Measurements from ENCODE around the gene TNFSF15. TPM values are rescaled to one million over a fixed set of nuclear protein-coding genes. Genes with fewer than 3 reads are reported as not detected.

The TNFSF15 gene
- total and polyA plus RNA-seq, 2 experiments from 2014 or later, result 0.06 to 0.07 TPM

DNA sequence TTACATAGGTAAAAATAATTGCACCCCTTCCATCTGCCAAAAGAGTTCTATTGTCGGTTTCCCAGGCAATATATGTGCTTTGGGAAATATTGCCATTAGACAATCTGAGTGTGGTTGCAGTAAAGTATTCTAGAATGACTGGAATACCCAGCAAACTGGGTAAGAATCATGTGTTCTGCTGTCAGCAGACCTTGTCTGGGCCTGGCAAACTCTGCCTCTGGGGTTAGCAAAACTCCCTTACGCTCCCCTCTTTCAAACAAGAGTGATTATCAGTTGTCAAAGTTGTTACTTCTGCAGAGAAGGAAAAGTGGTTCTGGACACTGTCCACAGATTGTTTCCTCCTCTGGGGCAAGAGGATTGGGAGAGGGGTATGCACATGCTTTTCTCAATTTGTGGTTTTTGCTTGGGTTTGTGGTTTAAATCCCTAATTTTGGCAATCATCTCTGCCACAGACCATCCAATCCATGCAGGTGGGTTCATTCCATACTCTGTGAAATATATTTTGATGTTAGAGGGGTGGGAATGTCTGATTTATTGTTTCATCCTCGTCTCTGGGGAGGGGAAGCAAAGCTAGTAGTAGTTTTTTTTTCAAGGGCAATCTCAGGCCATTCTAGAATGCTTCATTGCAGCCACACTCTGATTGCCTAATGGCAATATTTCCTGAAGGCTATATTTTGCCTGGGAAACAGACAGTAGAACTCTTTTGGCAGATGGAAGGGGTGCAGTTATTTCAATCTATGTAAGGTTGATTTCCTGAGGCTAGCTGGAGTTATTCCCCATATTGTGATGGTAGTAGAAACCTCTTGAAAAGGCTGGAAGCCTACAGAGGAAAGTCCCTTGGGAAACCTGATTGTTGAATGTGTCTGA lies 24.0 kb upstream of the TNFSF15 start (continued):
- TF ChIP-seq, protein P1, sequence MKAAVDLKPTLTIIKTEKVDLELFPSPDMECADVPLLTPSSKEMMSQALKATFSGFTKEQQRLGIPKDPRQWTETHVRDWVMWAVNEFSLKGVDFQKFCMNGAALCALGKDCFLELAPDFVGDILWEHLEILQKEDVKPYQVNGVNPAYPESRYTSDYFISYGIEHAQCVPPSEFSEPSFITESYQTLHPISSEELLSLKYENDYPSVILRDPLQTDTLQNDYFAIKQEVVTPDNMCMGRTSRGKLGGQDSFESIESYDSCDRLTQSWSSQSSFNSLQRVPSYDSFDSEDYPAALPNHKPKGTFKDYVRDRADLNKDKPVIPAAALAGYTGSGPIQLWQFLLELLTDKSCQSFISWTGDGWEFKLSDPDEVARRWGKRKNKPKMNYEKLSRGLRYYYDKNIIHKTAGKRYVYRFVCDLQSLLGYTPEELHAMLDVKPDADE (IDR thresholded peaks at IDR 0.05), result no peak
- TF ChIP-seq CREB1 (CRISPR knock-in tag; IDR thresholded peaks at IDR 0.05; ENCODE audit: low read depth) (no peak), EZH2phosphoT487 (IDR thresholded peaks at IDR 0.05; ENCODE audit: unreplicated experiment) (no peak), JUNB (IDR thresholded peaks at IDR 0.05; ENCODE audit: unreplicated experiment) (no peak), STAT1 (IDR thresholded peaks at IDR 0.05; ENCODE audit: unreplicated experiment) (no peak)
- TF ChIP-seq, protein P2, sequence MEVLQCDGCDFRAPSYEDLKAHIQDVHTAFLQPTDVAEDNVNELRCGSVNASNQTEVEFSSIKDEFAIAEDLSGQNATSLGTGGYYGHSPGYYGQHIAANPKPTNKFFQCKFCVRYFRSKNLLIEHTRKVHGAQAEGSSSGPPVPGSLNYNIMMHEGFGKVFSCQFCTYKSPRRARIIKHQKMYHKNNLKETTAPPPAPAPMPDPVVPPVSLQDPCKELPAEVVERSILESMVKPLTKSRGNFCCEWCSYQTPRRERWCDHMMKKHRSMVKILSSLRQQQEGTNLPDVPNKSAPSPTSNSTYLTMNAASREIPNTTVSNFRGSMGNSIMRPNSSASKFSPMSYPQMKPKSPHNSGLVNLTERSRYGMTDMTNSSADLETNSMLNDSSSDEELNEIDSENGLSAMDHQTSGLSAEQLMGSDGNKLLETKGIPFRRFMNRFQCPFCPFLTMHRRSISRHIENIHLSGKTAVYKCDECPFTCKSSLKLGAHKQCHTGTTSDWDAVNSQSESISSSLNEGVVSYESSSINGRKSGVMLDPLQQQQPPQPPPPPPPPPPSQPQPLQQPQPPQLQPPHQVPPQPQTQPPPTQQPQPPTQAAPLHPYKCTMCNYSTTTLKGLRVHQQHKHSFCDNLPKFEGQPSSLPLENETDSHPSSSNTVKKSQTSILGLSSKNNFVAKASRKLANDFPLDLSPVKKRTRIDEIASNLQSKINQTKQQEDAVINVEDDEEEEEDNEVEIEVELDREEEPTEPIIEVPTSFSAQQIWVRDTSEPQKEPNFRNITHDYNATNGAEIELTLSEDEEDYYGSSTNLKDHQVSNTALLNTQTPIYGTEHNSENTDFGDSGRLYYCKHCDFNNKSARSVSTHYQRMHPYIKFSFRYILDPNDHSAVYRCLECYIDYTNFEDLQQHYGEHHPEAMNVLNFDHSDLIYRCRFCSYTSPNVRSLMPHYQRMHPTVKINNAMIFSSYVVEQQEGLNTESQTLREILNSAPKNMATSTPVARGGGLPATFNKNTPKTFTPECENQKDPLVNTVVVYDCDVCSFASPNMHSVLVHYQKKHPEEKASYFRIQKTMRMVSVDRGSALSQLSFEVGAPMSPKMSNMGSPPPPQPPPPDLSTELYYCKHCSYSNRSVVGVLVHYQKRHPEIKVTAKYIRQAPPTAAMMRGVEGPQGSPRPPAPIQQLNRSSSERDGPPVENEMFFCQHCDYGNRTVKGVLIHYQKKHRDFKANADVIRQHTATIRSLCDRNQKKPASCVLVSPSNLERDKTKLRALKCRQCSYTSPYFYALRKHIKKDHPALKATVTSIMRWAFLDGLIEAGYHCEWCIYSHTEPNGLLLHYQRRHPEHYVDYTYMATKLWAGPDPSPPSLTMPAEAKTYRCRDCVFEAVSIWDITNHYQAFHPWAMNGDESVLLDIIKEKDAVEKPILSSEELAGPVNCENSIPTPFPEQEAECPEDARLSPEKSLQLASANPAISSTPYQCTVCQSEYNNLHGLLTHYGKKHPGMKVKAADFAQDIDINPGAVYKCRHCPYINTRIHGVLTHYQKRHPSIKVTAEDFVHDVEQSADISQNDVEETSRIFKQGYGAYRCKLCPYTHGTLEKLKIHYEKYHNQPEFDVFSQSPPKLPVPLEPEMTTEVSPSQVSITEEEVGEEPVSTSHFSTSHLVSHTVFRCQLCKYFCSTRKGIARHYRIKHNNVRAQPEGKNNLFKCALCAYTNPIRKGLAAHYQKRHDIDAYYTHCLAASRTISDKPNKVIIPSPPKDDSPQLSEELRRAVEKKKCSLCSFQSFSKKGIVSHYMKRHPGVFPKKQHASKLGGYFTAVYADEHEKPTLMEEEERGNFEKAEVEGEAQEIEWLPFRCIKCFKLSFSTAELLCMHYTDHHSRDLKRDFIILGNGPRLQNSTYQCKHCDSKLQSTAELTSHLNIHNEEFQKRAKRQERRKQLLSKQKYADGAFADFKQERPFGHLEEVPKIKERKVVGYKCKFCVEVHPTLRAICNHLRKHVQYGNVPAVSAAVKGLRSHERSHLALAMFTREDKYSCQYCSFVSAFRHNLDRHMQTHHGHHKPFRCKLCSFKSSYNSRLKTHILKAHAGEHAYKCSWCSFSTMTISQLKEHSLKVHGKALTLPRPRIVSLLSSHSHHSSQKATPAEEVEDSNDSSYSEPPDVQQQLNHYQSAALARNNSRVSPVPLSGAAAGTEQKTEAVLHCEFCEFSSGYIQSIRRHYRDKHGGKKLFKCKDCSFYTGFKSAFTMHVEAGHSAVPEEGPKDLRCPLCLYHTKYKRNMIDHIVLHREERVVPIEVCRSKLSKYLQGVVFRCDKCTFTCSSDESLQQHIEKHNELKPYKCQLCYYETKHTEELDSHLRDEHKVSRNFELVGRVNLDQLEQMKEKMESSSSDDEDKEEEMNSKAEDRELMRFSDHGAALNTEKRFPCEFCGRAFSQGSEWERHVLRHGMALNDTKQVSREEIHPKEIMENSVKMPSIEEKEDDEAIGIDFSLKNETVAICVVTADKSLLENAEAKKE (CRISPR knock-in tag; IDR thresholded peaks at IDR 0.05), result no peak

DNA sequence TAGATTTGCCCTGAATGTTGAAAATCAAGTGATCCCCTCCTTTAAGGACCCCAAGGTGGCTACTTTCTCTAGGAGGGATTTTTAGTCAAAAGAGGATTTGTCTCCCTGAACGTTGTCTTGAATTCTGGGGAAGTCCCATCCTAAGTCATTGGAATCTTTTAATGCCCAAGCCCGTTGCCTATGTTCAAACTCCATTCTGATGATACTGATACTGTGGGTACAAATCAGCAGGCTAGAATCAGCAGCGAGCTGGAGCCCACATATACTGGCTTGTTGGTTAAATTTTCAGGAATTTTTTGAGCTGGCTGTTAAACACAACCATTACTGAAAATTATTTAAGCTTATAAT lies 22.4 kb upstream of the TNFSF15 start:
- Mint-ChIP-seq H3K4me1 (no peaks in the 10 kb centered on the region), H3K9me3 (no peaks in the 10 kb centered on the region), H3K27ac (no peak overlapping the region), H3K4me3 (no peak overlapping the region), H3K27me3 (ENCODE audit: insufficient read depth, low read depth, poor library complexity) (peaks cover 7% of the 10 kb centered on the region), H3K36me3 (ENCODE audit: low read depth) (no peaks in the 10 kb centered on the region)
- DNase-seq (ENCODE audit: low spot score) (no peak), ATAC-seq (no peak)
- Histone ChIP-seq H3K27me3 (ENCODE audit: insufficient read depth) (no peaks in the 10 kb centered on the region), H3K79me2 (replicated peaks; ENCODE audit: insufficient read depth) (no peaks in the 10 kb centered on the region), H4K20me1 (replicated peaks; ENCODE audit: insufficient read depth) (no peaks in the 10 kb centered on the region), H3K4me1 (ENCODE audit: insufficient read depth) (no peaks in the 10 kb centered on the region), H2AFZ (no peak overlapping the region), H3K27ac (ENCODE audit: low read depth) (no peak overlapping the region), H3K36me3 (ENCODE audit: insufficient read depth) (no peaks in the 10 kb centered on the region), H3K4me3 (no peak overlapping the region), H3K4me2 (no peak overlapping the region), H3K9me2 (ENCODE audit: insufficient read depth) (no peaks in the 10 kb centered on the region), H3F3A (replicated peaks; ENCODE audit: low read depth) (no peaks in the 10 kb centered on the region)
- TF ChIP-seq, protein P1 (IDR thresholded peaks at IDR 0.05), result no peak
- TF ChIP-seq POLR2AphosphoS5 (IDR thresholded peaks at IDR 0.05; ENCODE audit: low read depth) (no peak), ZNF331 (CRISPR knock-in tag; IDR thresholded peaks at IDR 0.05; ENCODE audit: low read depth) (no peak), EZH2phosphoT487 (IDR thresholded peaks at IDR 0.05; ENCODE audit: unreplicated experiment) (no peak), CREB1 (CRISPR knock-in tag; IDR thresholded peaks at IDR 0.05; ENCODE audit: low read depth) (no peak)
- TF ChIP-seq, protein P3, sequence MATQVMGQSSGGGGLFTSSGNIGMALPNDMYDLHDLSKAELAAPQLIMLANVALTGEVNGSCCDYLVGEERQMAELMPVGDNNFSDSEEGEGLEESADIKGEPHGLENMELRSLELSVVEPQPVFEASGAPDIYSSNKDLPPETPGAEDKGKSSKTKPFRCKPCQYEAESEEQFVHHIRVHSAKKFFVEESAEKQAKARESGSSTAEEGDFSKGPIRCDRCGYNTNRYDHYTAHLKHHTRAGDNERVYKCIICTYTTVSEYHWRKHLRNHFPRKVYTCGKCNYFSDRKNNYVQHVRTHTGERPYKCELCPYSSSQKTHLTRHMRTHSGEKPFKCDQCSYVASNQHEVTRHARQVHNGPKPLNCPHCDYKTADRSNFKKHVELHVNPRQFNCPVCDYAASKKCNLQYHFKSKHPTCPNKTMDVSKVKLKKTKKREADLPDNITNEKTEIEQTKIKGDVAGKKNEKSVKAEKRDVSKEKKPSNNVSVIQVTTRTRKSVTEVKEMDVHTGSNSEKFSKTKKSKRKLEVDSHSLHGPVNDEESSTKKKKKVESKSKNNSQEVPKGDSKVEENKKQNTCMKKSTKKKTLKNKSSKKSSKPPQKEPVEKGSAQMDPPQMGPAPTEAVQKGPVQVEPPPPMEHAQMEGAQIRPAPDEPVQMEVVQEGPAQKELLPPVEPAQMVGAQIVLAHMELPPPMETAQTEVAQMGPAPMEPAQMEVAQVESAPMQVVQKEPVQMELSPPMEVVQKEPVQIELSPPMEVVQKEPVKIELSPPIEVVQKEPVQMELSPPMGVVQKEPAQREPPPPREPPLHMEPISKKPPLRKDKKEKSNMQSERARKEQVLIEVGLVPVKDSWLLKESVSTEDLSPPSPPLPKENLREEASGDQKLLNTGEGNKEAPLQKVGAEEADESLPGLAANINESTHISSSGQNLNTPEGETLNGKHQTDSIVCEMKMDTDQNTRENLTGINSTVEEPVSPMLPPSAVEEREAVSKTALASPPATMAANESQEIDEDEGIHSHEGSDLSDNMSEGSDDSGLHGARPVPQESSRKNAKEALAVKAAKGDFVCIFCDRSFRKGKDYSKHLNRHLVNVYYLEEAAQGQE (IDR thresholded peaks at IDR 0.05; ENCODE audit: unreplicated experiment), result no peak
- TF ChIP-seq, protein P4, sequence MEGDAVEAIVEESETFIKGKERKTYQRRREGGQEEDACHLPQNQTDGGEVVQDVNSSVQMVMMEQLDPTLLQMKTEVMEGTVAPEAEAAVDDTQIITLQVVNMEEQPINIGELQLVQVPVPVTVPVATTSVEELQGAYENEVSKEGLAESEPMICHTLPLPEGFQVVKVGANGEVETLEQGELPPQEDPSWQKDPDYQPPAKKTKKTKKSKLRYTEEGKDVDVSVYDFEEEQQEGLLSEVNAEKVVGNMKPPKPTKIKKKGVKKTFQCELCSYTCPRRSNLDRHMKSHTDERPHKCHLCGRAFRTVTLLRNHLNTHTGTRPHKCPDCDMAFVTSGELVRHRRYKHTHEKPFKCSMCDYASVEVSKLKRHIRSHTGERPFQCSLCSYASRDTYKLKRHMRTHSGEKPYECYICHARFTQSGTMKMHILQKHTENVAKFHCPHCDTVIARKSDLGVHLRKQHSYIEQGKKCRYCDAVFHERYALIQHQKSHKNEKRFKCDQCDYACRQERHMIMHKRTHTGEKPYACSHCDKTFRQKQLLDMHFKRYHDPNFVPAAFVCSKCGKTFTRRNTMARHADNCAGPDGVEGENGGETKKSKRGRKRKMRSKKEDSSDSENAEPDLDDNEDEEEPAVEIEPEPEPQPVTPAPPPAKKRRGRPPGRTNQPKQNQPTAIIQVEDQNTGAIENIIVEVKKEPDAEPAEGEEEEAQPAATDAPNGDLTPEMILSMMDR (conservative IDR thresholded peaks at IDR 0.05; ENCODE audit: low read depth in 2 of 2), result no peak

Measured in GM23338 (cell line).